Chondrocyte (in vitro differentiated cells): ENCODE data around the gene PGGT1B. TPM values are rescaled to one million over a fixed set of nuclear protein-coding genes. Genes with fewer than 3 reads are reported as not detected.
A peak's percentile ranks its signal among the peaks of the same experiment; 100 is the strongest.

ENCODE experiments used
- DNase-seq: peaks from one replicate; pipeline ENCODE4 v3.0.0; 2021; ENCODE audit warnings: mixed read lengths, low spot score
- H3K27ac Mint-ChIP-seq: one replicate; pipeline ENCODE4 v1.8.0; 2021; ENCODE audit warnings: mild to moderate bottlenecking, moderate library complexity, mixed read lengths; ENCODE audit not compliant: unreplicated experiment
- H3K27me3 Mint-ChIP-seq: 2 replicates; pipeline ENCODE4 v1.8.0; 2021; ENCODE audit warnings: low read depth, mixed read lengths
- H3K36me3 Mint-ChIP-seq: 2 replicates; pipeline ENCODE4 v1.8.0; 2021; ENCODE audit warnings: low read depth, mixed read lengths
- H3K4me1 Mint-ChIP-seq: 2 replicates; pipeline ENCODE4 v1.8.0; 2021; ENCODE audit warnings: low read depth, mild to moderate bottlenecking, mixed read lengths
- H3K4me3 Mint-ChIP-seq: one replicate; pipeline ENCODE4 v1.8.0; 2021; ENCODE audit warnings: mild to moderate bottlenecking, moderate library complexity, mixed read lengths; ENCODE audit not compliant: unreplicated experiment
- H3K9me3 Mint-ChIP-seq: 2 replicates; pipeline ENCODE4 v1.8.0; 2021; ENCODE audit warnings: low read depth, mixed read lengths
- CTCF ChIP-seq: fragments of 200-600 bp; sonication (generic); IDR thresholded peaks from 2 replicates; pipeline ENCODE4 v1.5.0; 2021; ENCODE audit warnings: antibody characterized with exemption, mild to moderate bottlenecking, moderate library complexity
- total RNA-seq: library from RNA; stranded (reverse); gene quantifications from 3 replicates; pipeline ENCODE4 v1.2.1, GENCODE V29; 2021

The PGGT1B gene
- total RNA-seq, 1 donor from 2014 or later, result 38.2 TPM

- Mint-ChIP-seq H3K36me3 (no peaks in the 10 kb centered on the region), H3K4me1 (peaks cover 20% of the 10 kb centered on the region), H3K4me3 (no peak overlapping the region), H3K27me3 (peaks cover 14% of the 10 kb centered on the region), H3K9me3 (no peaks in the 10 kb centered on the region), H3K27ac (no peak overlapping the region)
- DNase-seq, result no peak
- no peak for TF ChIP-seq CTCF
Observed at GRCh38 chr5:115298811-115299210, 36.1 kb upstream of the PGGT1B start.

- Mint-ChIP-seq H3K36me3 (peaks cover 3% of the 10 kb centered on the region), H3K27me3 (peaks cover 3% of the 10 kb centered on the region), H3K4me1 (peaks cover 22% of the 10 kb centered on the region), H3K27ac (no peak overlapping the region), H3K4me3 (peak overlapping the region; percentile 23), H3K9me3 (peaks cover 10% of the 10 kb centered on the region)
- DNase-seq, result no peak
- TF ChIP-seq CTCF, result no peak
Observed at GRCh38 chr5:115297031-115297430, 34.4 kb upstream of the PGGT1B start.

GRCh38 chr5:115296124-115297022 lies 33.7 kb upstream of the PGGT1B start, which contains the start of gene CCDC112:
TSS of gene CCDC112 (minus strand) at chr5:115296654. CDS start at chr5:115296543, 111 bp downstream.
- peak; percentile 94 for DNase-seq
- H3K27ac Mint-ChIP-seq, result peak within 1 kb of the TSS; percentile 71
- H3K36me3 Mint-ChIP-seq, result peaks cover 7% of the 10 kb centered on the region
- peak within 1 kb of the TSS; percentile 90 for H3K4me3 Mint-ChIP-seq
- peaks cover 17% of the 10 kb centered on the region for H3K9me3 Mint-ChIP-seq
- TF ChIP-seq CTCF, result peak; percentile 4
- H3K4me1 Mint-ChIP-seq, result peaks cover 22% of the 10 kb centered on the region
- H3K27me3 Mint-ChIP-seq, result peaks cover 3% of the 10 kb centered on the region

GRCh38 chr5:115295777-115296123 lies 33.1 kb upstream of the PGGT1B start:
- peaks cover 22% of the 10 kb centered on the region for H3K4me1 Mint-ChIP-seq
- H3K9me3 Mint-ChIP-seq, result peaks cover 18% of the 10 kb centered on the region
- peak overlapping the region; percentile 90 for H3K4me3 Mint-ChIP-seq
- H3K27me3 Mint-ChIP-seq, result peaks cover under 1% of the 10 kb centered on the region
- no peak for TF ChIP-seq CTCF
- DNase-seq, result no peak
- H3K36me3 Mint-ChIP-seq, result peaks cover 7% of the 10 kb centered on the region
- peak overlapping the region; percentile 71 for H3K27ac Mint-ChIP-seq

- TF ChIP-seq CTCF, result no peak
- Mint-ChIP-seq H3K36me3 (peaks cover 7% of the 10 kb centered on the region), H3K9me3 (peaks cover 18% of the 10 kb centered on the region), H3K4me1 (peaks cover 22% of the 10 kb centered on the region), H3K27me3 (no peaks in the 10 kb centered on the region), H3K4me3 (no peak overlapping the region), H3K27ac (no peak overlapping the region)
- no peak for DNase-seq
Observed at GRCh38 chr5:115291397-115291796, 28.7 kb upstream of the PGGT1B start.
